ENCODE data around the gene MCU. TPM values are rescaled to one million over a fixed set of nuclear protein-coding genes. Genes with fewer than 3 reads are reported as not detected.
A peak's percentile ranks its signal among the peaks of the same experiment; 100 is the strongest.

Gene MCU
- polyA plus RNA-seq, 1 donor (not counting 4 experiments of a cell fraction or from before 2014, with no cell fraction given): 103 TPM

GRCh38 chr10:72783410-72783833 is 91.5 kb downstream of the MCU start:
- H3K9me3 ChIP-seq (ENCODE audit: control insufficient read depth, low read depth, low read length): no peaks in the 10 kb centered on the region
- H3K79me2 ChIP-seq (ENCODE audit: control insufficient read depth, insufficient read depth, low read length): peaks cover 29% of the 10 kb centered on the region
- FAIRE-seq: peak; percentile 90
- no peaks in the 10 kb centered on the region for H3K27me3 ChIP-seq (ENCODE audit: control insufficient read depth, extremely low read depth, insufficient read depth, low read length)
- H3K4me3 ChIP-seq (ENCODE audit: control insufficient read depth in 2 of 3, extremely low read depth in 1 of 3, insufficient read depth in 2 of 3, low read depth in 1 of 3, low read length in 3 of 3): no peak overlapping the region
- H2AFZ ChIP-seq (ENCODE audit: control insufficient read depth, low read length): no peak overlapping the region
- H3K27ac ChIP-seq (ENCODE audit: control insufficient read depth, insufficient read depth, low read length): no peak overlapping the region
- TF ChIP-seq EZH2 (IDR thresholded peaks at IDR 0.05; ENCODE audit: low read length): no peak
- TF ChIP-seq CTCF (optimal IDR thresholded peaks at IDR 0.05 in 1 of 3, IDR thresholded peaks at IDR 0.05 in 1 of 3, conservative IDR thresholded peaks at IDR 0.05 in 1 of 3; ENCODE audit: extremely low read depth in 1 of 3, insufficient read depth in 2 of 3, low read length in 3 of 3): no peak
- peaks cover 2% of the 10 kb centered on the region for H3K9me1 ChIP-seq (ENCODE audit: control insufficient read depth, extremely low read depth, insufficient read depth, low read length)
- H4K20me1 ChIP-seq (ENCODE audit: control insufficient read depth, extremely low read depth, insufficient read depth, low read length): no peaks in the 10 kb centered on the region
- dilution Hi-C loops (cut with MboI; ENCODE audit: extremely low pct_ligation_motif_present, low sequenced_read_pairs): no loop called here
- no peak overlapping the region for H3K9ac ChIP-seq (ENCODE audit: control insufficient read depth, extremely low read depth, insufficient read depth, low read length)
- no peaks in the 10 kb centered on the region for H3K36me3 ChIP-seq (ENCODE audit: control insufficient read depth in 2 of 2, extremely low read depth in 1 of 2, insufficient read depth in 2 of 2, low read length in 2 of 2)
- no peak overlapping the region for H3K4me2 ChIP-seq (ENCODE audit: control insufficient read depth, extremely low read depth, insufficient read depth, low read depth, low read length)
- no peak for DNase-seq (ENCODE audit: low read depth, low spot score)
- peaks cover 32% of the 10 kb centered on the region for H3K4me1 ChIP-seq (ENCODE audit: control insufficient read depth, extremely low read depth, insufficient read depth, low read length)

GRCh38 chr10:72784551-72785351 is 92.8 kb downstream of the MCU start:
- peak overlapping the region; percentile 67 for H3K4me2 ChIP-seq (ENCODE audit: control insufficient read depth, extremely low read depth, insufficient read depth, low read depth, low read length)
- H3K9me1 ChIP-seq (ENCODE audit: control insufficient read depth, extremely low read depth, insufficient read depth, low read length): peaks cover 2% of the 10 kb centered on the region
- no peaks in the 10 kb centered on the region for H4K20me1 ChIP-seq (ENCODE audit: control insufficient read depth, extremely low read depth, insufficient read depth, low read length)
- peak overlapping the region in 2 of 3 experiments; percentile 21 to 36 for H3K4me3 ChIP-seq (ENCODE audit: control insufficient read depth in 2 of 3, extremely low read depth in 1 of 3, insufficient read depth in 2 of 3, low read depth in 1 of 3, low read length in 3 of 3)
- H3K9me3 ChIP-seq (ENCODE audit: control insufficient read depth, low read depth, low read length): no peaks in the 10 kb centered on the region
- no peak overlapping the region for H2AFZ ChIP-seq (ENCODE audit: control insufficient read depth, low read length)
- TF ChIP-seq CTCF (optimal IDR thresholded peaks at IDR 0.05 in 1 of 3, IDR thresholded peaks at IDR 0.05 in 1 of 3, conservative IDR thresholded peaks at IDR 0.05 in 1 of 3; ENCODE audit: extremely low read depth in 1 of 3, insufficient read depth in 2 of 3, low read length in 3 of 3) (no peak), EZH2 (IDR thresholded peaks at IDR 0.05; ENCODE audit: low read length) (no peak)
- H3K79me2 ChIP-seq (ENCODE audit: control insufficient read depth, insufficient read depth, low read length): peaks cover 36% of the 10 kb centered on the region
- peaks cover 32% of the 10 kb centered on the region for H3K4me1 ChIP-seq (ENCODE audit: control insufficient read depth, extremely low read depth, insufficient read depth, low read length)
- DNase-seq (ENCODE audit: low read depth, low spot score) (peak; percentile 28), FAIRE-seq (peak; percentile 97)
- H3K27ac ChIP-seq (ENCODE audit: control insufficient read depth, insufficient read depth, low read length): peak overlapping the region; percentile 34
- H3K9ac ChIP-seq (ENCODE audit: control insufficient read depth, extremely low read depth, insufficient read depth, low read length): no peak overlapping the region
- dilution Hi-C loops (cut with MboI; ENCODE audit: extremely low pct_ligation_motif_present, low sequenced_read_pairs): no loop called here
- H3K36me3 ChIP-seq (ENCODE audit: control insufficient read depth in 2 of 2, extremely low read depth in 1 of 2, insufficient read depth in 2 of 2, low read length in 2 of 2): no peaks in the 10 kb centered on the region
- no peaks in the 10 kb centered on the region for H3K27me3 ChIP-seq (ENCODE audit: control insufficient read depth, extremely low read depth, insufficient read depth, low read length)

All from keratinocyte (primary cell).